ENCODE data around the gene VEGFA. TPM values are rescaled to one million over a fixed set of nuclear protein-coding genes. Genes with fewer than 3 reads are reported as not detected.
"Not testable (repeated sequence)": the region's sequence is repeated elsewhere in the genome, so short reads cannot be mapped to it uniquely, and the experiment has no call there.

Gene VEGFA
- total RNA-seq, 4 donors from 2014 or later: 81.0 to 247 (median 156) TPM

DNA sequence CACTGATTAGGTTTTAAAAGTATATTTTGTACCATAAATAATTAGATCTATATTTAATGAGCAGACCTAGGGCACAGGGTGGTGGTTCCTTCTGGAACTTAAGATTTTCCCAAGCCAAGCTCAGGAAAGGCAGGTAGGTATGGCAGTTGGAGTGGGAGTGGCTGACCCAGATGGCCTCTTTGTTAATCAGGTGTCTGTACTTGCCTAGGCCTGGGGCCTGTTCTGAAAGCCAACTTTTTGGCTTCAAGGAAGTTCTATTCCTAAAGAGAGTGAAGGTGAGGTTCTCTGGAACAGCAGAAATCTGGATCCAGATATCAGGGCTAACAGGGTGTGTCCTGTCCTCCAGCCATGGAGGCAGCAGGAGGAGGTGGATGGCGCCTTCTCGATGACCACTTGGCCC is 44.9 kb downstream of the VEGFA start:
- Histone ChIP-seq H3K4me3 (no peak overlapping the region), H3K27me3 (no peaks in the 10 kb centered on the region), H3K27ac (no peak overlapping the region), H3K4me1 (no peaks in the 10 kb centered on the region), H3K9me3 (no peaks in the 10 kb centered on the region), H3K36me3 (no peaks in the 10 kb centered on the region)
- no peak for DNase-seq
- TF ChIP-seq, protein P1, sequence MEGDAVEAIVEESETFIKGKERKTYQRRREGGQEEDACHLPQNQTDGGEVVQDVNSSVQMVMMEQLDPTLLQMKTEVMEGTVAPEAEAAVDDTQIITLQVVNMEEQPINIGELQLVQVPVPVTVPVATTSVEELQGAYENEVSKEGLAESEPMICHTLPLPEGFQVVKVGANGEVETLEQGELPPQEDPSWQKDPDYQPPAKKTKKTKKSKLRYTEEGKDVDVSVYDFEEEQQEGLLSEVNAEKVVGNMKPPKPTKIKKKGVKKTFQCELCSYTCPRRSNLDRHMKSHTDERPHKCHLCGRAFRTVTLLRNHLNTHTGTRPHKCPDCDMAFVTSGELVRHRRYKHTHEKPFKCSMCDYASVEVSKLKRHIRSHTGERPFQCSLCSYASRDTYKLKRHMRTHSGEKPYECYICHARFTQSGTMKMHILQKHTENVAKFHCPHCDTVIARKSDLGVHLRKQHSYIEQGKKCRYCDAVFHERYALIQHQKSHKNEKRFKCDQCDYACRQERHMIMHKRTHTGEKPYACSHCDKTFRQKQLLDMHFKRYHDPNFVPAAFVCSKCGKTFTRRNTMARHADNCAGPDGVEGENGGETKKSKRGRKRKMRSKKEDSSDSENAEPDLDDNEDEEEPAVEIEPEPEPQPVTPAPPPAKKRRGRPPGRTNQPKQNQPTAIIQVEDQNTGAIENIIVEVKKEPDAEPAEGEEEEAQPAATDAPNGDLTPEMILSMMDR (IDR thresholded peaks at IDR 0.05): no peak
- no peak for TF ChIP-seq POLR2A (IDR thresholded peaks at IDR 0.05)
- intact Hi-C loops (cut with DNase I; ENCODE audit: low total_unique reads): no loop called here

DNA sequence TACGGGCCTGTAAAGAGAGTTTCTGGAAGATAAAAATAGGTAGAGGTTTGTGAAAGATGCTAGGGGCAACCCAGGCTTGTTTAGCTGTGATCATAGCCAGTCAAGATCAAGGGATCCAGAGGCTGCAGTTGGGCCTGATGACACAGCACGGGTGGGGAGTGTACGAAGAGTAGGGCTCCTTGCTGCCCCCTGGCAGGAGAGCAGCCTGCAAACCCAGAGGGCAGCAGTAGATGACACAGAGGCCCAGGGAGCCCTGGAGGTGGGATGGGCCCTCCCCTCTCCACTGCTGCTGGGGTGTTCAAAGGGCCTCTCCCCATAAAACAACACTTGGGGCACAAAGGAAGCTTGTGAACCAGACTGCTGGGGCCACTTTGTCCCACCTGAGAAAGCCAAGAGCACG is 47.2 kb downstream of the VEGFA start:
- Histone ChIP-seq H3K9me3 (no peaks in the 10 kb centered on the region), H3K27ac (no peak overlapping the region), H3K4me1 (no peaks in the 10 kb centered on the region), H3K27me3 (no peaks in the 10 kb centered on the region), H3K36me3 (no peaks in the 10 kb centered on the region), H3K4me3 (no peak overlapping the region)
- intact Hi-C loops (cut with DNase I; ENCODE audit: low total_unique reads): no loop called here
- DNase-seq: no peak
- no peak for TF ChIP-seq POLR2A (IDR thresholded peaks at IDR 0.05)
- TF ChIP-seq, protein P1 (IDR thresholded peaks at IDR 0.05): no peak

DNA sequence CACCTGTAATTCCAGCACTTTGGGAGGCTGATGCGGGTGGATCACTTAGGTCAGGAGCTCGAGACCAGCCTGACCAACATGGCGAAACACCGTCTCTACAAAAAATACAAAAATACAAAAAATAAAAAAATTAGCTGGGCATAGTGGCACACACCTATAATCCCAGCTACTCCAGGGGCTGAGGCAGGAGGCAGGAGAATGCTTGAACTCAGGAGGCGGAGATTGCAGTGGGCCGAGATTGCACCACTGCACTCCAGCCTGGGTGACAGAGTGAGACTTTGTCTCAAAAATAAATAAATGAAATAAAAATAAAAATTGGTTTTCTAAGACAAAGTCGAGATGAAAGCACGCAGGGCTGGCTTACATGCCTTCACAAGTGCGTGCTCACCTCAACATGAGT is 49.0 kb downstream of the VEGFA start:
- H3K36me3 ChIP-seq; DNase-seq; H3K4me1 ChIP-seq; intact Hi-C loops (cut with DNase I; ENCODE audit: low total_unique reads); H3K9me3 ChIP-seq; H3K4me3 ChIP-seq; H3K27me3 ChIP-seq; H3K27ac ChIP-seq: not testable (repeated sequence)

DNA sequence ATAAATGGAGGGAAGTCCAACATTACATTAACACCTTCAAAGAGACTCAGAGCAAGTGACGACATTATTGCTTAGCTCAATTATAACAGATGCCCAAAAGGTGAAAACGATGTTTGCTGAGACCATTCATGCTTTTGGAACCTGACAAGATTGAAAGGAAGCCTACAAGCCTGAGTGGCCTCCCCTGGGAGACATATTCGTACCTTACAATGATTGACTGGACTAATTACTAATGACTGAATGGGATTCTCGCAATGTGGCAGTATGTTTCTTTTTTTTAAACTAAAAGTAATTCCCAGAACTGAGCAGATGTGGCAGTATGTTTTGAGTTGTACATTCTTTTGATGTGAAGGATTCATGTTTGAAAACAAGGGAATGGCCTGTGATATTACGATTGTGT is 49.9 kb downstream of the VEGFA start:
- TF ChIP-seq POLR2A (IDR thresholded peaks at IDR 0.05): no peak
- TF ChIP-seq, protein P1 (IDR thresholded peaks at IDR 0.05): no peak
- Histone ChIP-seq H3K9me3 (no peaks in the 10 kb centered on the region), H3K27ac (no peak overlapping the region)

DNA sequence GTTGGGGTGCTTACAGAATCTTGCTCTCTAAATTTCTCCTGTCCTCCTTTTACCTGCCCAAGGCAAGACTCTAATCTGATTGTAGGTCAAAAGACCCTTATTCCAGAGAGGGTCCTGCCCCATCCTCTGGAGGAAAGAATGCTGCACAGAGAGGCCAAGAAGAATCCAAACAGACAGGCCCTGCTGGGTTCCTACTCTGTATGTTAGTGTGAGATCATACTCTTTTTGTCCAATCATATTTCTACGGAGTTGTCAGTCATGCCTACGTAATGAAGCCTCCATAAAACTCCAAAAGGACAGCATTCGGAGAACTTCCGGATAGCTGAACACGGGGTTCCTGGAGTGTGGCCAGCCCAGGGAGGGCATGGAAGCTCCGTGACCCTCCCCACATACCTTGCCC is 50.5 kb downstream of the VEGFA start:
- H3K9me3 ChIP-seq: no peaks in the 10 kb centered on the region
- no peaks in the 10 kb centered on the region for H3K27me3 ChIP-seq
- no peak for DNase-seq
- H3K4me3 ChIP-seq: no peak overlapping the region
- no peaks in the 10 kb centered on the region for H3K36me3 ChIP-seq
- no peak overlapping the region for H3K27ac ChIP-seq
- TF ChIP-seq, protein P1 (IDR thresholded peaks at IDR 0.05): no peak
- TF ChIP-seq POLR2A (IDR thresholded peaks at IDR 0.05): no peak
- no peaks in the 10 kb centered on the region for H3K4me1 ChIP-seq
- intact Hi-C loops (cut with DNase I; ENCODE audit: low total_unique reads): no loop called here

More for the DNA sequence above, 49.9 kb downstream of the VEGFA start:
- intact Hi-C loops (cut with DNase I; ENCODE audit: low total_unique reads): no loop called here
- Histone ChIP-seq H3K4me3 (no peak overlapping the region), H3K36me3 (no peaks in the 10 kb centered on the region), H3K4me1 (no peaks in the 10 kb centered on the region), H3K27me3 (no peaks in the 10 kb centered on the region)
- no peak for DNase-seq
